ENCODE results near the gene MAPKAP1. TPM values are rescaled to one million over a fixed set of nuclear protein-coding genes. Genes with fewer than 3 reads are reported as not detected.

The MAPKAP1 gene
- total RNA-seq, 2 experiments from 2014 or later, result 54.8 to 57.4 TPM

DNA sequence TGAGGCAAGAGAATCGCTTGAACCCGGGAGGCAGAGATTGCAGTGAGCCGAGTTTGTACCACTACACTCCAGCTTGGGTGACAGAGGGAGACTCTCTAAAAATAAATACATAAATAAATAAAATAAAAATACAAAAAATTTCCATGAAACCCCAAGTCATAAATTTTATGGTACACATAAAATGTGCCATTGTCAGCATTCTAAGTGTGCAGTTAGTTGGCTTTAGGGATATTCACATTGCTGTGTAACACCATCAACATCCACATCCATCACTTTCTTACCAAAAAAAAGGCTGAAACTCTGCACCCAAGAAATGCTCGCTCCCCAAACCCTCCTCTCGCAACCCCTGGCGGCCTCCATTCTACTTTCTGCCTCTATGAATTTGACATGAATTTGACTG, 310.2 kb downstream of the MAPKAP1 start:
- H3K27me3 Mint-ChIP-seq (ENCODE audit: low read depth), result no peaks in the 10 kb centered on the region
- no peak overlapping the region for H3K27ac Mint-ChIP-seq
- intact Hi-C loops (cut with micrococcal nuclease), result no loop called here
- no peaks in the 10 kb centered on the region for H3K9me3 Mint-ChIP-seq
- H3K4me3 Mint-ChIP-seq, result no peak overlapping the region
- DNase-seq, result no peak
- H3K4me1 Mint-ChIP-seq (ENCODE audit: low read depth), result no peaks in the 10 kb centered on the region
- no peaks in the 10 kb centered on the region for H3K36me3 Mint-ChIP-seq (ENCODE audit: low read depth)
- CTCF ChIA-PET, result interaction anchor here (0.7 kb wide), 1 partner anchor 229 kb away, joined by 3 read pairs; no protein-coding TSS in a partner anchor

DNA sequence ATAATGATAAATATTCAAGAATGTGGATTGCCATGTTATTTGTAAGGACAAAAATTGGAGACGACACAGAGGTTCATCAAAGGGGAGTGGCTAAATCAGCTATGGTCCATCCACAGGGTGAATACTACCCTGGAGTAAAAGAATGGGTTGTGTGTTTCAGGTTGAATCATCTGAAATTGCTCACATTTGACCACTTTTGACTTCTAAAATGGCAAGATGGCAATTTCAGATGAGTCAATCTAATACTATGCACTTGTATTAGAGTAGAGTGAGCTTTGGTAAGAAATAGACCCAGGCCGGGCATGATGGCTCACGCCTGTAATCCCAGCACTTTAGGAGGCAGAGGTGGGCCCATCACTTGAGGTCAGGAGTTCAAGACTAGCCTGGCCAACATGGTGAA, 313.6 kb downstream of the MAPKAP1 start:
- Mint-ChIP-seq H3K27ac (no peak overlapping the region), H3K36me3 (ENCODE audit: low read depth) (no peaks in the 10 kb centered on the region), H3K9me3 (no peaks in the 10 kb centered on the region), H3K27me3 (ENCODE audit: low read depth) (no peaks in the 10 kb centered on the region), H3K4me1 (ENCODE audit: low read depth) (no peaks in the 10 kb centered on the region), H3K4me3 (no peak overlapping the region)
- CTCF ChIA-PET, result interaction anchor here (0.6 kb wide), 1 partner anchor 10 kb away, joined by 3 read pairs; no protein-coding TSS in a partner anchor
- intact Hi-C loops (cut with micrococcal nuclease), result no loop called here
- DNase-seq, result no peak

DNA sequence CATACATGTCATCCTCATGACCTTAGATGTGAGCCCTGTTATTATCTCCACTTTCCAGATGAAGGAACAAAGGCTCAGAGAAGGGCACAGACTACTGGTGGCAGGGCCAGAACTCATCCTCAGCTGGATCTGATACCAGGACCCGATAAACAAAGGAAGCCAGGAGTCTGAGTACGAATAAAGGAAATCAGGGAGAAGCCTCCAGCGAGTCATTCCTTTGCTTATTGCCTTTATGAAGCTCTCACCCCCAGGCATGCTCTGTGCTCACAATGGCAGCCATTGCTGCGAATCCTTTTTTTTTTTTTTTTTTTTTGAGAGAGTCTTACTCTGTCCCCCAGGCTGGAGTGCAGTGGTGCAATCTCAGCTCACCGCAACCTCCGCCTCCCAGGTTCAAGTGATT, 315.3 kb downstream of the MAPKAP1 start:
- no peaks in the 10 kb centered on the region for H3K4me1 Mint-ChIP-seq (ENCODE audit: low read depth)
- DNase-seq, result no peak
- H3K4me3 Mint-ChIP-seq, result no peak overlapping the region
- H3K9me3 Mint-ChIP-seq, result no peaks in the 10 kb centered on the region
- no peaks in the 10 kb centered on the region for H3K36me3 Mint-ChIP-seq (ENCODE audit: low read depth)
- CTCF ChIA-PET, result no interaction called here
- intact Hi-C loops (cut with micrococcal nuclease), result no loop called here
- no peaks in the 10 kb centered on the region for H3K27me3 Mint-ChIP-seq (ENCODE audit: low read depth)
- no peak overlapping the region for H3K27ac Mint-ChIP-seq

DNA sequence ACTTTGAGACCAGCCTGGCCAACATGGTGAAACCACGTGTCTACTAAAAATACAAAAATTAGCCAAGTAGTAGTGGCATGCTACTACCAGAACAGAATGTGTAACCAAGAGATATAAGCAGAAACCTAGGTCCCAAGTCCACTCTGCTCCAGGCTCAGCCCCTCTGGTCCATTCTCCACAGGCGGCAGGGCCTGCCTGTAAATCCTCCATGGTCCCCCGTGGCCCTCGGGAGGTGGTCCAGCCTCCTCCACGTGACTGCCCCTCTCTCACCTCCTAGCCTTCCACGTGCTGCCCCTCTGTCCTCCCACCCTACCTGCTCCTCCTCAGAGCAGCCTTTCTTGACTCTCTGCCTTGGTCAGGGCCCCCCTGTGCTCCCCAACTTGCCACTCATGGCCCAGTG, 318.0 kb downstream of the MAPKAP1 start:
- CTCF ChIA-PET, result no interaction called here
- Mint-ChIP-seq H3K4me3 (no peak overlapping the region), H3K27me3 (ENCODE audit: low read depth) (no peaks in the 10 kb centered on the region), H3K4me1 (ENCODE audit: low read depth) (no peaks in the 10 kb centered on the region), H3K27ac (no peak overlapping the region), H3K9me3 (no peaks in the 10 kb centered on the region), H3K36me3 (ENCODE audit: low read depth) (no peaks in the 10 kb centered on the region)
- DNase-seq, result no peak
- intact Hi-C loops (cut with micrococcal nuclease), result no loop called here

DNA sequence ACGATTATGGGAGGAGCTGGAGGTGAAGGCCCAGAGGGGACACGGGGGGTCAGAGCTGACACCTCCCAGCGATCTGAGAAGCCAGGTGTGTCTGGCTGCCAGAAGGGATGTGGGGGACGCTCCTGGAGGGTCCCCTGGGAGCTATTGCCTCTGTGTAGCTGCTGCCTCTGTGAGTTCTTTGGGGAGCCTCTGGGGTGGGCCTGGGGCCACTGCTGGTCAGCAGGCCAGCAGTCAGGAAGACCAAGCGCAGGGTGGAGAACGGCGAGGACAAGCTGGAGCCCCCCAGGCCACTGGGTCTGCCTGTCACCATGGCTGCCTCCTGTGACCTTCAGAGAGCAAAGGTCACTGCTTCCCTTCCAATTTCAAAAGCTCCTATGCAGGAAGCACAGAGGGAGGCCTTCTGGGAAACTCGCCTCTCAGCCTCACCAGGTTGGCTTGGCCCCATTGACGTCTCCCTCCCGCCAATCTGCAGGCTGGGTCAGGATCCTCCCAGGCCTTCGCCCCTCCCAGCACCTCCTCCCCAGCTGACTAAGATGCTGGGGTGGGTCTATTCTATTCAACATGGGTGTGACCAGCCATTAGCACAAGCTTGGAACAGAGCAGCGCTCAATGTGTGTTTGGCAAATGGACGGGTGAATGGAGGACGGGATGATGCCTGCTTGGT, 319.0 kb downstream of the MAPKAP1 start:
- CTCF ChIA-PET, result interaction anchor here (0.6 to 0.8 kb wide), 2 partner anchors 12 to 20 kb away, joined by 3 read pairs; no protein-coding TSS in a partner anchor
- H3K9me3 Mint-ChIP-seq, result no peaks in the 10 kb centered on the region
- intact Hi-C loops (cut with micrococcal nuclease), result no loop called here
- no peaks in the 10 kb centered on the region for H3K4me1 Mint-ChIP-seq (ENCODE audit: low read depth)
- no peaks in the 10 kb centered on the region for H3K36me3 Mint-ChIP-seq (ENCODE audit: low read depth)
- H3K4me3 Mint-ChIP-seq, result no peak overlapping the region
- no peak for DNase-seq
- H3K27ac Mint-ChIP-seq, result no peak overlapping the region
- H3K27me3 Mint-ChIP-seq (ENCODE audit: low read depth), result no peaks in the 10 kb centered on the region

Other genes with a start within 250 kb of the MAPKAP1 start
- 10 to 100 TPM in 1 of 2 experiments, 1 to 10 TPM in 1; 9.4 to 14.3 TPM for gene PBX3, start 40.2 kb upstream of the MAPKAP1 start, total RNA-seq

Data from activated naive CD4-positive, alpha-beta T cell treated with anti-CD3 and anti-CD28 coated beads for 36 hours (primary cell).